Chondrocyte (in vitro differentiated cells): ENCODE data around the gene ISL1. TPM values are rescaled to one million over a fixed set of nuclear protein-coding genes. Genes with fewer than 3 reads are reported as not detected.
A peak's percentile ranks its signal among the peaks of the same experiment; 100 is the strongest.

ENCODE experiments used
- DNase-seq: peaks from one replicate; pipeline ENCODE4 v3.0.0; 2021; ENCODE audit warnings: mixed read lengths, low spot score
- H3K27ac Mint-ChIP-seq: one replicate; pipeline ENCODE4 v1.8.0; 2021; ENCODE audit warnings: mild to moderate bottlenecking, moderate library complexity, mixed read lengths; ENCODE audit not compliant: unreplicated experiment
- H3K27me3 Mint-ChIP-seq: 2 replicates; pipeline ENCODE4 v1.8.0; 2021; ENCODE audit warnings: low read depth, mixed read lengths
- H3K36me3 Mint-ChIP-seq: 2 replicates; pipeline ENCODE4 v1.8.0; 2021; ENCODE audit warnings: low read depth, mixed read lengths
- H3K4me1 Mint-ChIP-seq: 2 replicates; pipeline ENCODE4 v1.8.0; 2021; ENCODE audit warnings: low read depth, mild to moderate bottlenecking, mixed read lengths
- H3K4me3 Mint-ChIP-seq: one replicate; pipeline ENCODE4 v1.8.0; 2021; ENCODE audit warnings: mild to moderate bottlenecking, moderate library complexity, mixed read lengths; ENCODE audit not compliant: unreplicated experiment
- H3K9me3 Mint-ChIP-seq: 2 replicates; pipeline ENCODE4 v1.8.0; 2021; ENCODE audit warnings: low read depth, mixed read lengths
- CTCF ChIP-seq: fragments of 200-600 bp; sonication (generic); IDR thresholded peaks from 2 replicates; pipeline ENCODE4 v1.5.0; 2021; ENCODE audit warnings: antibody characterized with exemption, mild to moderate bottlenecking, moderate library complexity
- total RNA-seq: library from RNA; stranded (reverse); gene quantifications from 3 replicates; pipeline ENCODE4 v1.2.1, GENCODE V29; 2021

ISL1 gene
- total RNA-seq, 1 donor from 2014 or later = not detected

- no peak for DNase-seq
- peaks cover 11% of the 10 kb centered on the region for H3K4me1 Mint-ChIP-seq
- H3K27ac Mint-ChIP-seq = no peak overlapping the region
- no peak for TF ChIP-seq CTCF
- peaks cover 88% of the 10 kb centered on the region for H3K27me3 Mint-ChIP-seq
- H3K9me3 Mint-ChIP-seq = no peaks in the 10 kb centered on the region
- H3K4me3 Mint-ChIP-seq = peak overlapping the region; percentile 45
- H3K36me3 Mint-ChIP-seq = peaks cover 2% of the 10 kb centered on the region
These were observed 5.4 kb downstream of the ISL1 start for GRCh38 chr5:51388488-51389287.

GRCh38 chr5:51389288-51389576 is 6.0 kb downstream of the ISL1 start:
- no peaks in the 10 kb centered on the region for H3K9me3 Mint-ChIP-seq
- DNase-seq = no peak
- TF ChIP-seq CTCF = no peak
- H3K27me3 Mint-ChIP-seq = peaks cover 87% of the 10 kb centered on the region
- no peak overlapping the region for H3K27ac Mint-ChIP-seq
- H3K36me3 Mint-ChIP-seq = peaks cover 2% of the 10 kb centered on the region
- H3K4me3 Mint-ChIP-seq = peak overlapping the region; percentile 45
- H3K4me1 Mint-ChIP-seq = peaks cover 10% of the 10 kb centered on the region

GRCh38 chr5:51389577-51390463 is 6.6 kb downstream of the ISL1 start:
- Mint-ChIP-seq H3K27ac (no peak overlapping the region), H3K4me3 (peak overlapping the region; percentile 50), H3K27me3 (peaks cover 86% of the 10 kb centered on the region), H3K36me3 (peaks cover 2% of the 10 kb centered on the region), H3K9me3 (no peaks in the 10 kb centered on the region), H3K4me1 (peaks cover 10% of the 10 kb centered on the region)
- no peak for TF ChIP-seq CTCF
- no peak for DNase-seq

GRCh38 chr5:51391175-51391574 is 7.9 kb downstream of the ISL1 start:
- DNase-seq = no peak
- Mint-ChIP-seq H3K36me3 (peaks cover 2% of the 10 kb centered on the region), H3K9me3 (no peaks in the 10 kb centered on the region), H3K4me1 (peaks cover 10% of the 10 kb centered on the region), H3K27me3 (peaks cover 87% of the 10 kb centered on the region), H3K27ac (no peak overlapping the region), H3K4me3 (no peak overlapping the region)
- no peak for TF ChIP-seq CTCF

GRCh38 chr5:51392689-51393199 is 9.5 kb downstream of the ISL1 start:
- no peak for DNase-seq
- TF ChIP-seq CTCF = no peak
- H3K4me1 Mint-ChIP-seq = peaks cover 7% of the 10 kb centered on the region
- no peak overlapping the region for H3K4me3 Mint-ChIP-seq
- H3K9me3 Mint-ChIP-seq = no peaks in the 10 kb centered on the region
- peaks cover 2% of the 10 kb centered on the region for H3K36me3 Mint-ChIP-seq
- H3K27me3 Mint-ChIP-seq = peaks cover 84% of the 10 kb centered on the region
- no peak overlapping the region for H3K27ac Mint-ChIP-seq
